GM19395 (cell line): ENCODE measurements around the gene ABLIM2.

Source experiments
- ATAC-seq: cut with Tn5 transposase; IDR thresholded peaks from one replicate; pipeline ENCODE4 v1.9.1; 2021; ENCODE audit warnings: mild to moderate bottlenecking, moderate library complexity; ENCODE audit not compliant: unreplicated experiment

Gene ABLIM2

GRCh38 chr4:8105306-8106100 is 53.1 kb downstream of the ABLIM2 start:
- no peak for ATAC-seq

GRCh38 chr4:8104491-8105305 is 53.9 kb downstream of the ABLIM2 start:
- ATAC-seq: no peak

GRCh38 chr4:8103421-8104390 is 54.9 kb downstream of the ABLIM2 start:
- ATAC-seq: no peak

- no peak for ATAC-seq
Observed at GRCh38 chr4:8102831-8103230, 55.8 kb downstream of the ABLIM2 start.

- ATAC-seq: no peak
Observed at GRCh38 chr4:8102076-8102355, 56.6 kb downstream of the ABLIM2 start.

GRCh38 chr4:8101213-8102075 is 57.2 kb downstream of the ABLIM2 start:
- no peak for ATAC-seq

- no peak for ATAC-seq
Observed at GRCh38 chr4:8099981-8100464, 58.6 kb downstream of the ABLIM2 start.

GRCh38 chr4:8098506-8098905 is 60.1 kb downstream of the ABLIM2 start:
- no peak for ATAC-seq

GRCh38 chr4:8097721-8098345 is 60.8 kb downstream of the ABLIM2 start:
- ATAC-seq: no peak

- ATAC-seq: no peak
Observed at GRCh38 chr4:8097141-8097541, 61.5 kb downstream of the ABLIM2 start.

GRCh38 chr4:8096690-8097061 is 61.9 kb downstream of the ABLIM2 start:
- no peak for ATAC-seq

- ATAC-seq: no peak
Observed at GRCh38 chr4:8095956-8096689, 62.5 kb downstream of the ABLIM2 start.

- no peak for ATAC-seq
Observed at GRCh38 chr4:8093587-8094274, 64.9 kb downstream of the ABLIM2 start.

GRCh38 chr4:8092282-8092681 is 66.3 kb downstream of the ABLIM2 start:
- no peak for ATAC-seq

GRCh38 chr4:8090744-8091301 is 67.8 kb downstream of the ABLIM2 start:
- no peak for ATAC-seq

GRCh38 chr4:8090312-8090711 is 68.3 kb downstream of the ABLIM2 start:
- no peak for ATAC-seq

GRCh38 chr4:8089862-8090261 is 68.8 kb downstream of the ABLIM2 start:
- no peak for ATAC-seq

- no peak for ATAC-seq
Observed at GRCh38 chr4:8088966-8089491, 69.6 kb downstream of the ABLIM2 start.
